HepG2 (cell line): ENCODE results near the gene ARHGAP26. TPM values are rescaled to one million over a fixed set of nuclear protein-coding genes. Genes with fewer than 3 reads are reported as not detected.

Experiments used
- ATAC-seq: fragments of 200-7000 bp; cut with Tn5 transposase; 3 replicates; pipeline ENCODE4 v1.9.1; 2020; ENCODE audit warnings: mild to moderate bottlenecking, moderate library complexity
- BruUV-seq: library from RNA; stranded (reverse); fragments of 400-500 nt; replicated peaks from 2 replicates; lab custom pipeline; 2021; lab: Mats Ljungman, UMichigan
- CTCF ChIA-PET: fragments of 300-600 bp; formaldehyde crosslinking; extraction: SDS; loops from one replicate; lab custom pipeline; 2021; ENCODE audit warnings: low total read pairs, inconsistent platforms, low intra/inter-chr PET ratio; lab: Yijun Ruan, JAX
- POLR2A ChIA-PET: fragments of 350-600 bp; sonication (Branson Sonifier 250); formaldehyde crosslinking; loops from one replicate; lab custom pipeline; 2020; ENCODE audit warnings: antibody characterized with exemption, inconsistent platforms; lab: Yijun Ruan, JAX
- DNase-seq: peaks from one replicate; pipeline ENCODE4 v3.0.0-alpha.2; 2015; ENCODE audit warnings: low spot score
- FAIRE-seq: peaks from 3 replicates; lab custom pipeline; 2011; peaks lifted over from hg19 to GRCh38; lab: Jason Lieb, UNC
- H2AFZ ChIP-seq: one replicate; pipeline ENCODE4 v1.6.1; 2011; ENCODE audit warnings: low read length, inconsistent platforms
- H3K27ac ChIP-seq: fragments of 300-600 bp; 3 replicates; pipeline ENCODE4 v1.8.0; 2011; ENCODE audit warnings: mixed run types, mild to moderate bottlenecking, mixed read lengths, low read length, inconsistent platforms; ENCODE audit not compliant: insufficient read depth; ENCODE audit errors: extremely low read length
- H3K27me3 ChIP-seq, 2 experiments: fragments of 200-600 bp in 1 of 2; 2 replicates in 1 of 2; 3 replicates in 1 of 2; pipeline versions ENCODE4 v1.6.0 to v1.8.0; 2011; ENCODE audit warnings: low read length in 2 of 2, mild to moderate bottlenecking in 2 of 2, moderate library complexity in 2 of 2, inconsistent platforms in 1 of 2; ENCODE audit not compliant: insufficient read depth in 2 of 2, control insufficient read depth in 1 of 2
- H3K36me3 ChIP-seq, 2 experiments: fragments of 200-600 bp in 1 of 2; replicated peaks in 1 of 2; 2 replicates in 1 of 2; 3 replicates in 1 of 2; pipeline versions ENCODE4 v1.5.1 to v1.8.0; 2011; ENCODE audit warnings: low read length in 2 of 2, inconsistent platforms in 1 of 2; ENCODE audit not compliant: insufficient read depth in 2 of 2, control insufficient read depth in 1 of 2
- H3K4me1 ChIP-seq: 2 replicates; pipeline ENCODE4 v1.5.1; 2012; ENCODE audit warnings: low read length, inconsistent platforms; ENCODE audit not compliant: insufficient read depth
- H3K4me2 ChIP-seq: 2 replicates; pipeline ENCODE4 v1.6.0; 2011; ENCODE audit warnings: low read depth, low read length, inconsistent platforms
- H3K4me3 ChIP-seq, 3 experiments: fragments of 200-600 bp in 1 of 3; sonication (generic), shearing (Covaris generic) in 1 of 3; replicated peaks in 1 of 3; 2 replicates each; pipeline ENCODE4 v1.5.1; 2011 to 2016; ENCODE audit warnings: low read length in 3 of 3, inconsistent platforms in 2 of 3, low read depth in 2 of 3, mild to moderate bottlenecking in 2 of 3, control low read depth in 1 of 3, mixed read lengths in 1 of 3; ENCODE audit not compliant: insufficient read depth in 1 of 3
- H3K79me2 ChIP-seq: one replicate; pipeline ENCODE4 v1.6.1; 2011; ENCODE audit warnings: low read length, inconsistent platforms; ENCODE audit not compliant: insufficient read depth
- H3K9ac ChIP-seq: 2 replicates; pipeline ENCODE4 v1.6.0; 2011; ENCODE audit warnings: mild to moderate bottlenecking, low read depth, low read length, inconsistent platforms; ENCODE audit not compliant: insufficient read depth
- H3K9me3 ChIP-seq: 2 replicates; pipeline ENCODE4 v1.5.1; 2012; ENCODE audit warnings: mild to moderate bottlenecking, low read length
- H4K20me1 ChIP-seq: 2 replicates; pipeline ENCODE4 v1.6.0; 2011; ENCODE audit warnings: inconsistent platforms, mild to moderate bottlenecking, low read length, moderate library complexity; ENCODE audit not compliant: insufficient read depth
- MAFK ChIP-seq, 2 experiments: IDR thresholded peaks in 1 of 2; conservative IDR thresholded peaks in 1 of 2; 2 replicates each; pipeline ENCODE4 v1.6.1; 2011; ENCODE audit warnings: improper control_type of control experiment in 2 of 2, low read length in 2 of 2
- MYC ChIP-seq: sonication (generic); formaldehyde crosslinking; IDR thresholded peaks from 2 replicates; pipeline ENCODE4 v1.9.0; 2021; ENCODE audit warnings: missing genetic modification reagents, borderline replicate concordance
- PHF21A ChIP-seq: sonication (generic); formaldehyde crosslinking; IDR thresholded peaks from 2 replicates; pipeline ENCODE4 v1.5.0; 2020; ENCODE audit warnings: mild to moderate bottlenecking, missing genetic modification reagents
- POLR2G ChIP-seq: fragments of 200-400 bp; formaldehyde crosslinking; IDR thresholded peaks from 2 replicates; pipeline ENCODE4 v1.6.1; 2018; ENCODE audit warnings: mild to moderate bottlenecking, low read depth, low read length, moderate library complexity
- TBX2 ChIP-seq: sonication (generic); formaldehyde crosslinking; IDR thresholded peaks from 2 replicates; pipeline ENCODE4 v1.5.0; 2020; ENCODE audit warnings: missing genetic modification reagents, mild to moderate bottlenecking, borderline replicate concordance
- ZC3H4 ChIP-seq: sonication (generic); formaldehyde crosslinking; IDR thresholded peaks from 2 replicates; pipeline ENCODE4 v1.4.0; 2020; ENCODE audit warnings: missing genetic modification reagents, borderline replicate concordance
- ZNF18 ChIP-seq: sonication (generic); formaldehyde crosslinking; IDR thresholded peaks from 2 replicates; pipeline ENCODE4 v1.8.0; 2022; ENCODE audit warnings: mild to moderate bottlenecking, missing genetic modification reagents; ENCODE audit not compliant: insufficient replicate concordance
- WGBS: methylation state at CpG from one replicate; pipeline ENCODE4 v1.1.6; 2017; ENCODE audit warnings: low lambda C conversion rate; 5-methylcytosine and 5-hydroxymethylcytosine counted together
- in situ Hi-C: cut with HindIII; loops from 2 replicates; pipeline ENCODE4 v1.10.0; 2017; ENCODE audit warnings: low pct_unique_long_range_greater_than_20kb; ENCODE audit not compliant: extremely low pct_ligation_motif_present
- intact Hi-C: fragments of 100-400 bp; cut with micrococcal nuclease; formaldehyde crosslinking; loops from one replicate; pipeline ENCODE4 v1.10.0; 2022; ENCODE audit not compliant: unreplicated experiment
- polyA plus RNA-seq, 8 experiments: library from polyadenylated mRNA; depleted of rRNA in 3 of 8; stranded (reverse) in 7 of 8; unstranded in 1 of 8; fragments of >200 nt; fragmentation: Illumina TruSeq in 4 of 8; extraction: Trizol in 4 of 8; gene quantifications; 2 replicates each; pipeline versions ENCODE4 v1.2.1 to v1.2.3, GENCODE V29; 2011 to 2016; ENCODE audit warnings: low read depth in 4 of 8, missing spikeins in 1 of 8, mixed read lengths in 1 of 8; ENCODE audit not compliant: insufficient read depth in 1 of 8
- total RNA-seq, 5 experiments: library from RNA; depleted of rRNA; stranded (reverse); fragments of >200 nt; fragmentation: Illumina TruSeq; extraction: Trizol; gene quantifications; 2 replicates each; pipeline ENCODE4 v1.2.3, GENCODE V29; 2016; ENCODE audit warnings: low read depth in 1 of 5
- TF ChIP-seq, protein P1 (sequence below): IDR thresholded peaks from 2 replicates; pipeline ENCODE4 v1.6.1; 2018; ENCODE audit warnings: missing genetic modification reagents

The ARHGAP26 gene
- total and polyA plus RNA-seq, 2 of the 13 experiments (the other 11 are each of a cell fraction or from before 2014, with no cell fraction given), result 9.6 to 18.2 TPM

DNA sequence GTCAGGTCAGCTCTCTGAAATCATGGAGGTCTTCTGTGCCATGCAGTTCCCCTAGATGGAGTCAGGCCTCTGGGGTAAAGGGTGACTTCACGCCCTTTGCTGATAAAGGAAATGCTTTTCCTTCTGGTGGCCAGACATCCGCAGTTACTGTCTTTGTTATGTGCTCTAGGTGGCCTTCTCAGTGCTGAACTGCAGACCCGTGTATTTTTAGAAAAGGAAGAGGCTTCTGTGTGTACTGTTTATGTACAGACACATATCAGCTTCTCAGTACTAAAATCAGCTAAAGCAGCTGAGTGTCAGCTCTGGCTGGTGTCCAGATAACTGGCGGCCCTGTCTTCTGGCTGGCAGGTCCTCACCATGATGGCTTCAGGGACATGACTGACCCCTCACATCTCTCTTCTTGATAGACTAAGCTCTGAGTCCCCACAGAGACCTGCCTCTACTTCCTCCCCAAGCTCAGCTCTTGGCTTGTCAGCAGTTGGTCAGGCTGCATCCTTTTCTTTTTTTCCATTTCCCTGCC is 75.3 kb downstream of the ARHGAP26 start:
- intact Hi-C loops, result no loop called here
- Histone ChIP-seq H3K27me3 (no peaks in the 10 kb centered on the region), H3K4me2 (no peak overlapping the region), H3K27ac (no peak overlapping the region), H4K20me1 (no peaks in the 10 kb centered on the region), H3K36me3 (no peaks in the 10 kb centered on the region), H2AFZ (no peak overlapping the region), H3K4me3 (no peak overlapping the region), H3K79me2 (peaks cover 41% of the 10 kb centered on the region), H3K9ac (no peak overlapping the region), H3K9me3 (no peaks in the 10 kb centered on the region), H3K4me1 (peaks cover 45% of the 10 kb centered on the region)
- POLR2A ChIA-PET, result interaction anchor here (0.8 kb wide), 1 partner anchor 23 kb away, joined by 3 read pairs; no protein-coding TSS in a partner anchor
- CTCF ChIA-PET, result no interaction called here
- no peak for DNase-seq
- 69% methylated on average over 3 of the region's 4 CpGs for WGBS
- TF ChIP-seq ZC3H4 (CRISPR knock-in tag), result no peak
- TF ChIP-seq ZNF18 (CRISPR knock-in tag), result no peak
- TF ChIP-seq MYC, result no peak
- no peak for TF ChIP-seq POLR2G
- TF ChIP-seq, protein P1, sequence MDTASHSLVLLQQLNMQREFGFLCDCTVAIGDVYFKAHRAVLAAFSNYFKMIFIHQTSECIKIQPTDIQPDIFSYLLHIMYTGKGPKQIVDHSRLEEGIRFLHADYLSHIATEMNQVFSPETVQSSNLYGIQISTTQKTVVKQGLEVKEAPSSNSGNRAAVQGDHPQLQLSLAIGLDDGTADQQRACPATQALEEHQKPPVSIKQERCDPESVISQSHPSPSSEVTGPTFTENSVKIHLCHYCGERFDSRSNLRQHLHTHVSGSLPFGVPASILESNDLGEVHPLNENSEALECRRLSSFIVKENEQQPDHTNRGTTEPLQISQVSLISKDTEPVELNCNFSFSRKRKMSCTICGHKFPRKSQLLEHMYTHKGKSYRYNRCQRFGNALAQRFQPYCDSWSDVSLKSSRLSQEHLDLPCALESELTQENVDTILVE, result no peak
- no peak for TF ChIP-seq TBX2 (CRISPR knock-in tag)
- 0 out of 2 replicates have a peak, but pooled peaks have one; percentile 10 for TF ChIP-seq PHF21A (CRISPR knock-in tag)
- no peak for TF ChIP-seq MAFK (conservative IDR thresholded peaks at IDR 0.05 in 1 of 2, IDR thresholded peaks at IDR 0.05 in 1 of 2; ENCODE audit: low read length in 2 of 2)
- peak; percentile 42; the same call in 2 of the 3 replicates for ATAC-seq
- BruUV-seq, result no TSS peak
- in situ Hi-C loops, result no loop called here
- FAIRE-seq, result no peak
